Mesenchymal stem cell (in vitro differentiated cells and primary cell): Measurements from ENCODE around the gene LINS1.

Source experiments
- DNase-seq: peaks from one replicate; pipeline ENCODE4 v3.0.0-alpha.2; 2013
- H2AFZ ChIP-seq: one replicate; pipeline ENCODE4 v1.6.1; 2013; ENCODE audit warnings: low read depth, mild to moderate bottlenecking, control low read depth, inconsistent platforms, low read length, moderate library complexity
- H2AK5ac ChIP-seq: 2 replicates; pipeline ENCODE4 v1.6.1; 2013; ENCODE audit warnings: low read length, moderate library complexity, mild to moderate bottlenecking, inconsistent platforms; ENCODE audit not compliant: severe bottlenecking
- H2BK120ac ChIP-seq: one replicate; pipeline ENCODE4 v1.6.1; 2013; ENCODE audit warnings: low read depth, mild to moderate bottlenecking, inconsistent platforms, low read length, moderate library complexity
- H2BK12ac ChIP-seq, 2 experiments: one replicate each; pipeline ENCODE4 v1.6.1; 2013; ENCODE audit warnings: inconsistent platforms in 2 of 2, low read length in 2 of 2, mild to moderate bottlenecking in 2 of 2, moderate library complexity in 2 of 2, control low read depth in 1 of 2
- H2BK15ac ChIP-seq: one replicate; pipeline ENCODE4 v1.6.1; 2013; ENCODE audit warnings: mild to moderate bottlenecking, low read depth, inconsistent platforms; ENCODE audit not compliant: poor library complexity, severe bottlenecking
- H2BK5ac ChIP-seq: 2 replicates; pipeline ENCODE4 v1.6.1; 2013; ENCODE audit warnings: low read depth, mild to moderate bottlenecking, low read length, control low read depth, inconsistent platforms; ENCODE audit not compliant: poor library complexity, severe bottlenecking
- H3K14ac ChIP-seq, 2 experiments: one replicate each; pipeline ENCODE4 v1.6.1; 2013; ENCODE audit warnings: inconsistent platforms in 2 of 2, low read length in 2 of 2, control low read depth in 1 of 2, mild to moderate bottlenecking in 1 of 2, moderate library complexity in 1 of 2
- H3K18ac ChIP-seq, 2 experiments: one replicate each; pipeline ENCODE4 v1.6.1; 2013; ENCODE audit warnings: inconsistent platforms in 2 of 2, low read length in 2 of 2, control low read depth in 1 of 2, low read depth in 1 of 2, mild to moderate bottlenecking in 1 of 2
- H3K23ac ChIP-seq, 2 experiments: one replicate each; pipeline ENCODE4 v1.6.1; 2013; ENCODE audit warnings: inconsistent platforms in 2 of 2, low read length in 2 of 2, mild to moderate bottlenecking in 2 of 2, moderate library complexity in 2 of 2, control low read depth in 1 of 2
- H3K27ac ChIP-seq: 2 replicates; pipeline ENCODE4 v1.5.1; 2013; ENCODE audit warnings: mild to moderate bottlenecking, moderate library complexity, low read length, control low read depth, inconsistent platforms; ENCODE audit not compliant: poor library complexity, severe bottlenecking
- H3K27me3 ChIP-seq, 2 experiments: 2 replicates each; pipeline versions ENCODE4 v1.6.1 to v1.7.0; 2013; ENCODE audit warnings: low read length in 2 of 2, mild to moderate bottlenecking in 2 of 2, moderate library complexity in 2 of 2, control low read depth in 1 of 2, inconsistent platforms in 1 of 2; ENCODE audit not compliant: control insufficient read depth in 1 of 2, insufficient read depth in 1 of 2
- H3K36me3 ChIP-seq, 2 experiments: 2 replicates each; pipeline versions ENCODE4 v1.6.1 to v1.7.0; 2013; ENCODE audit warnings: low read length in 2 of 2, control low read depth in 1 of 2, inconsistent platforms in 1 of 2, low read depth in 1 of 2, mild to moderate bottlenecking in 1 of 2; ENCODE audit not compliant: insufficient read depth in 2 of 2, control insufficient read depth in 1 of 2
- H3K4ac ChIP-seq, 2 experiments: one replicate each; pipeline ENCODE4 v1.6.1; 2013; ENCODE audit warnings: inconsistent platforms in 2 of 2, low read length in 2 of 2, mild to moderate bottlenecking in 2 of 2, moderate library complexity in 2 of 2, control low read depth in 1 of 2, low read depth in 1 of 2
- H3K4me1 ChIP-seq: 2 replicates; pipeline ENCODE4 v1.6.1; 2013; ENCODE audit warnings: low read depth, low read length, control low read depth; ENCODE audit not compliant: control insufficient read depth, insufficient read depth
- H3K4me2 ChIP-seq: 2 replicates; pipeline ENCODE4 v1.6.1; 2013; ENCODE audit warnings: low read length, mild to moderate bottlenecking, inconsistent platforms; ENCODE audit not compliant: poor library complexity, severe bottlenecking
- H3K4me3 ChIP-seq, 2 experiments: 2 replicates each; pipeline versions ENCODE4 v1.5.1 to v1.7.0; 2013; ENCODE audit warnings: low read length in 2 of 2, mild to moderate bottlenecking in 2 of 2, control low read depth in 1 of 2, low read depth in 1 of 2; ENCODE audit not compliant: insufficient read depth in 1 of 2
- H3K79me1 ChIP-seq: replicated peaks from 2 replicates; pipeline ENCODE4 v1.6.1; 2013; ENCODE audit warnings: mild to moderate bottlenecking, control low read depth, low read length, inconsistent platforms; ENCODE audit not compliant: poor library complexity, severe bottlenecking
- H3K9ac ChIP-seq: 2 replicates; pipeline ENCODE4 v1.7.0; 2013; ENCODE audit warnings: mild to moderate bottlenecking, low read length, moderate library complexity
- H3K9me3 ChIP-seq: 2 replicates; pipeline ENCODE4 v1.7.0; 2013; ENCODE audit warnings: mild to moderate bottlenecking, low read length; ENCODE audit not compliant: control insufficient read depth
- H4K8ac ChIP-seq: one replicate; pipeline ENCODE4 v1.6.1; 2013; ENCODE audit warnings: inconsistent platforms, mild to moderate bottlenecking, low read length, moderate library complexity
- H4K91ac ChIP-seq: one replicate; pipeline ENCODE4 v1.6.1; 2013; ENCODE audit warnings: mild to moderate bottlenecking, low read length, inconsistent platforms
- WGBS: methylation state at CpG from one replicate; pipeline ENCODE4 v1.1.7; 2013; ENCODE audit warnings: mixed read lengths; 5-methylcytosine and 5-hydroxymethylcytosine counted together

The LINS1 gene

GRCh38 chr15:100528833-100529428 is 73.1 kb downstream of the LINS1 start, which contains the start of gene CERS3:
TSS of gene CERS3 (minus strand) at chr15:100528950. CDS start at chr15:100501849, 27,101 bp downstream.
- no peak within 1 kb of the TSS for H2AFZ ChIP-seq
- WGBS, result 84% methylated on average over 10 of the region's 10 CpGs
- no peak within 1 kb of the TSS for H3K4ac ChIP-seq
- no peak for DNase-seq
- H2BK12ac ChIP-seq, result no peak within 1 kb of the TSS
- no peak within 1 kb of the TSS for H3K4me2 ChIP-seq
- H3K18ac ChIP-seq, result no peak within 1 kb of the TSS
- no peaks in the 10 kb centered on the region for H3K4me1 ChIP-seq
- no peak within 1 kb of the TSS for H3K23ac ChIP-seq
- no peaks in the 10 kb centered on the region for H3K79me1 ChIP-seq
- H2BK15ac ChIP-seq, result no peak within 1 kb of the TSS
- H2BK120ac ChIP-seq, result no peak within 1 kb of the TSS
- H3K36me3 ChIP-seq, result no peaks in the 10 kb centered on the region
- no peak within 1 kb of the TSS for H3K9ac ChIP-seq
- no peak within 1 kb of the TSS for H4K8ac ChIP-seq
- no peak within 1 kb of the TSS for H3K14ac ChIP-seq
- no peak within 1 kb of the TSS for H2BK5ac ChIP-seq
- H2AK5ac ChIP-seq, result no peak within 1 kb of the TSS
- H3K27ac ChIP-seq, result no peak within 1 kb of the TSS
- peaks cover 0 to 16% of the 10 kb centered on the region in 2 experiments for H3K27me3 ChIP-seq
- H3K4me3 ChIP-seq, result no peak within 1 kb of the TSS
- no peaks in the 10 kb centered on the region for H3K9me3 ChIP-seq
- H4K91ac ChIP-seq, result no peak within 1 kb of the TSS

- Histone ChIP-seq H3K27me3 (peaks cover 0 to 7% of the 10 kb centered on the region in 2 experiments), H4K8ac (no peak overlapping the region)
Measured at GRCh38 chr15:100526027-100526481, 75.9 kb downstream of the LINS1 start.

GRCh38 chr15:100525436-100525835 is 76.5 kb downstream of the LINS1 start:
- Histone ChIP-seq H3K14ac (no peak overlapping the region), H3K79me1 (no peaks in the 10 kb centered on the region), H2AK5ac (no peak overlapping the region), H2BK12ac (no peak overlapping the region), H2AFZ (no peak overlapping the region), H3K18ac (no peak overlapping the region), H4K8ac (no peak overlapping the region), H3K27me3 (peaks cover 0 to 7% of the 10 kb centered on the region in 2 experiments), H3K36me3 (no peaks in the 10 kb centered on the region), H3K4me3 (no peak overlapping the region), H3K9me3 (peaks cover 4% of the 10 kb centered on the region), H3K4me2 (no peak overlapping the region), H3K9ac (no peak overlapping the region), H4K91ac (no peak overlapping the region), H3K23ac (no peak overlapping the region), H2BK5ac (no peak overlapping the region), H2BK15ac (no peak overlapping the region), H3K27ac (no peak overlapping the region), H2BK120ac (no peak overlapping the region), H3K4me1 (no peaks in the 10 kb centered on the region), H3K4ac (no peak overlapping the region)
- WGBS, result no CpG with 5 or more reads among the region's 1 CpG
- no peak for DNase-seq

More at GRCh38 chr15:100526027-100526481, 75.9 kb downstream of the LINS1 start:
- no peak overlapping the region for H3K14ac ChIP-seq
- no peak overlapping the region for H3K18ac ChIP-seq
- no peak overlapping the region for H2AFZ ChIP-seq
- DNase-seq, result no peak
- no peak overlapping the region for H4K91ac ChIP-seq
- WGBS, result 40% methylated on average over 5 of the region's 6 CpGs
- H2BK120ac ChIP-seq, result no peak overlapping the region
- H3K27ac ChIP-seq, result no peak overlapping the region
- H3K23ac ChIP-seq, result no peak overlapping the region
- no peak overlapping the region for H2BK5ac ChIP-seq
- H3K4me1 ChIP-seq, result no peaks in the 10 kb centered on the region
- H3K4me3 ChIP-seq, result no peak overlapping the region
- no peak overlapping the region for H3K4me2 ChIP-seq
- H2BK15ac ChIP-seq, result no peak overlapping the region
- H3K9ac ChIP-seq, result no peak overlapping the region
- H2AK5ac ChIP-seq, result no peak overlapping the region
- no peak overlapping the region for H2BK12ac ChIP-seq
- H3K9me3 ChIP-seq, result peaks cover 4% of the 10 kb centered on the region
- H3K79me1 ChIP-seq, result no peaks in the 10 kb centered on the region
- H3K36me3 ChIP-seq, result no peaks in the 10 kb centered on the region
- H3K4ac ChIP-seq, result no peak overlapping the region

GRCh38 chr15:100524326-100524725 is 77.7 kb downstream of the LINS1 start:
- Histone ChIP-seq H2AFZ (no peak overlapping the region), H3K18ac (no peak overlapping the region), H3K23ac (no peak overlapping the region), H4K8ac (no peak overlapping the region), H3K9me3 (peaks cover 4% of the 10 kb centered on the region), H3K4ac (no peak overlapping the region), H2BK12ac (no peak overlapping the region), H3K4me2 (no peak overlapping the region), H2BK120ac (no peak overlapping the region), H2AK5ac (no peak overlapping the region), H3K9ac (no peak overlapping the region), H3K4me1 (no peaks in the 10 kb centered on the region), H2BK5ac (no peak overlapping the region), H3K27me3 (peaks cover 0 to 7% of the 10 kb centered on the region in 2 experiments), H3K79me1 (no peaks in the 10 kb centered on the region), H3K14ac (no peak overlapping the region), H3K4me3 (no peak overlapping the region), H3K36me3 (no peaks in the 10 kb centered on the region), H3K27ac (no peak overlapping the region), H4K91ac (no peak overlapping the region), H2BK15ac (no peak overlapping the region)
- DNase-seq, result no peak
- WGBS, result 40% methylated on average over 1 of the region's 2 CpGs
